Right lobe of liver (tissue), 4 donors: Measurements from ENCODE around the gene CHST2.

Experiments
- POLR2A ChIP-seq: fragments of 450-650 bp; IDR thresholded peaks from one replicate; pipeline ENCODE4 v1.6.1; 2017; ENCODE audit warnings: antibody characterized with exemption, mild to moderate bottlenecking
- TF ChIP-seq, protein P1 (sequence below), 4 donors: fragments of 200-600 bp in 3 of 4; fragments of 450-650 bp in 1 of 4; IDR thresholded peaks; one replicate each; pipeline versions ENCODE4 v1.5.1 to v1.8.0; 2016 to 2022; ENCODE audit warnings: antibody characterized with exemption in 4 of 4, mild to moderate bottlenecking in 2 of 4
- donor health status: DM: no; HTN: no; CAD: no.
- donor health status: DM: no; HTN: no; CAD: no.
- donor health status: DM: no; HTN: yes; CAD: no.

- no peak for TF ChIP-seq POLR2A
- TF ChIP-seq, protein P1, sequence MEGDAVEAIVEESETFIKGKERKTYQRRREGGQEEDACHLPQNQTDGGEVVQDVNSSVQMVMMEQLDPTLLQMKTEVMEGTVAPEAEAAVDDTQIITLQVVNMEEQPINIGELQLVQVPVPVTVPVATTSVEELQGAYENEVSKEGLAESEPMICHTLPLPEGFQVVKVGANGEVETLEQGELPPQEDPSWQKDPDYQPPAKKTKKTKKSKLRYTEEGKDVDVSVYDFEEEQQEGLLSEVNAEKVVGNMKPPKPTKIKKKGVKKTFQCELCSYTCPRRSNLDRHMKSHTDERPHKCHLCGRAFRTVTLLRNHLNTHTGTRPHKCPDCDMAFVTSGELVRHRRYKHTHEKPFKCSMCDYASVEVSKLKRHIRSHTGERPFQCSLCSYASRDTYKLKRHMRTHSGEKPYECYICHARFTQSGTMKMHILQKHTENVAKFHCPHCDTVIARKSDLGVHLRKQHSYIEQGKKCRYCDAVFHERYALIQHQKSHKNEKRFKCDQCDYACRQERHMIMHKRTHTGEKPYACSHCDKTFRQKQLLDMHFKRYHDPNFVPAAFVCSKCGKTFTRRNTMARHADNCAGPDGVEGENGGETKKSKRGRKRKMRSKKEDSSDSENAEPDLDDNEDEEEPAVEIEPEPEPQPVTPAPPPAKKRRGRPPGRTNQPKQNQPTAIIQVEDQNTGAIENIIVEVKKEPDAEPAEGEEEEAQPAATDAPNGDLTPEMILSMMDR (IDR thresholded peaks at IDR 0.05), result no peak
These were observed 574 bp downstream of the CHST2 start for GRCh38 chr3:143119974-143120715.
